ENCODE measurements around the gene ATP9A. TPM values are rescaled to one million over a fixed set of nuclear protein-coding genes. Genes with fewer than 3 reads are reported as not detected.

ATP9A gene
- polyA plus RNA-seq, 1 donor (not counting 4 experiments of a cell fraction or from before 2014, with no cell fraction given) = 5.8 TPM

GRCh38 chr20:51698252-51698651 is 69.9 kb downstream of the ATP9A start:
- dilution Hi-C loops (cut with MboI; ENCODE audit: extremely low pct_ligation_motif_present, low sequenced_read_pairs) = no loop called here
- Histone ChIP-seq H3K9ac (ENCODE audit: control insufficient read depth, extremely low read depth, insufficient read depth, low read length) (no peak overlapping the region), H4K20me1 (ENCODE audit: control insufficient read depth, extremely low read depth, insufficient read depth, low read length) (no peaks in the 10 kb centered on the region), H3K79me2 (ENCODE audit: control insufficient read depth, insufficient read depth, low read length) (no peaks in the 10 kb centered on the region), H3K9me1 (ENCODE audit: control insufficient read depth, extremely low read depth, insufficient read depth, low read length) (no peaks in the 10 kb centered on the region), H3K27ac (ENCODE audit: control insufficient read depth, insufficient read depth, low read length) (no peak overlapping the region), H3K4me1 (ENCODE audit: control insufficient read depth, extremely low read depth, insufficient read depth, low read length) (peaks cover 22% of the 10 kb centered on the region), H3K36me3 (ENCODE audit: control insufficient read depth in 2 of 2, extremely low read depth in 1 of 2, insufficient read depth in 2 of 2, low read length in 2 of 2) (no peaks in the 10 kb centered on the region), H3K4me3 (ENCODE audit: control insufficient read depth in 2 of 3, extremely low read depth in 1 of 3, insufficient read depth in 2 of 3, low read depth in 1 of 3, low read length in 3 of 3) (no peak overlapping the region), H2AFZ (ENCODE audit: control insufficient read depth, low read length) (no peak overlapping the region), H3K4me2 (ENCODE audit: control insufficient read depth, extremely low read depth, insufficient read depth, low read depth, low read length) (no peak overlapping the region), H3K9me3 (ENCODE audit: control insufficient read depth, low read depth, low read length) (no peaks in the 10 kb centered on the region), H3K27me3 (ENCODE audit: control insufficient read depth, extremely low read depth, insufficient read depth, low read length) (no peaks in the 10 kb centered on the region)
- DNase-seq (ENCODE audit: low read depth, low spot score) (no peak), FAIRE-seq (no peak)
- no peak for TF ChIP-seq CTCF (optimal IDR thresholded peaks at IDR 0.05 in 1 of 3, IDR thresholded peaks at IDR 0.05 in 1 of 3, conservative IDR thresholded peaks at IDR 0.05 in 1 of 3; ENCODE audit: extremely low read depth in 1 of 3, insufficient read depth in 2 of 3, low read length in 3 of 3)
- TF ChIP-seq EZH2 (IDR thresholded peaks at IDR 0.05; ENCODE audit: low read length) = no peak

- DNase-seq (ENCODE audit: low read depth, low spot score) = no peak
- H2AFZ ChIP-seq (ENCODE audit: control insufficient read depth, low read length) = peak overlapping the region; percentile 80
- H3K27ac ChIP-seq (ENCODE audit: control insufficient read depth, insufficient read depth, low read length) = peak overlapping the region; percentile 27
Observed at GRCh38 chr20:51697096-51697826, 70.9 kb downstream of the ATP9A start.

More at GRCh38 chr20:51697096-51697826, 70.9 kb downstream of the ATP9A start:
- Histone ChIP-seq H3K27me3 (ENCODE audit: control insufficient read depth, extremely low read depth, insufficient read depth, low read length) (no peaks in the 10 kb centered on the region), H3K79me2 (ENCODE audit: control insufficient read depth, insufficient read depth, low read length) (no peaks in the 10 kb centered on the region), H3K36me3 (ENCODE audit: control insufficient read depth in 2 of 2, extremely low read depth in 1 of 2, insufficient read depth in 2 of 2, low read length in 2 of 2) (no peaks in the 10 kb centered on the region), H4K20me1 (ENCODE audit: control insufficient read depth, extremely low read depth, insufficient read depth, low read length) (no peaks in the 10 kb centered on the region), H3K4me3 (ENCODE audit: control insufficient read depth in 2 of 3, extremely low read depth in 1 of 3, insufficient read depth in 2 of 3, low read depth in 1 of 3, low read length in 3 of 3) (peak overlapping the region in 1 of 3 experiments; percentile 43), H3K4me1 (ENCODE audit: control insufficient read depth, extremely low read depth, insufficient read depth, low read length) (peaks cover 22% of the 10 kb centered on the region), H3K9me1 (ENCODE audit: control insufficient read depth, extremely low read depth, insufficient read depth, low read length) (no peaks in the 10 kb centered on the region), H3K4me2 (ENCODE audit: control insufficient read depth, extremely low read depth, insufficient read depth, low read depth, low read length) (peak overlapping the region; percentile 65), H3K9ac (ENCODE audit: control insufficient read depth, extremely low read depth, insufficient read depth, low read length) (no peak overlapping the region), H3K9me3 (ENCODE audit: control insufficient read depth, low read depth, low read length) (no peaks in the 10 kb centered on the region)
- dilution Hi-C loops (cut with MboI; ENCODE audit: extremely low pct_ligation_motif_present, low sequenced_read_pairs) = no loop called here
- TF ChIP-seq EZH2 (IDR thresholded peaks at IDR 0.05; ENCODE audit: low read length) = no peak
- no peak for TF ChIP-seq CTCF (optimal IDR thresholded peaks at IDR 0.05 in 1 of 3, IDR thresholded peaks at IDR 0.05 in 1 of 3, conservative IDR thresholded peaks at IDR 0.05 in 1 of 3; ENCODE audit: extremely low read depth in 1 of 3, insufficient read depth in 2 of 3, low read length in 3 of 3)
- FAIRE-seq = no peak
